Measurements from ENCODE around the gene ZSCAN22. TPM values are rescaled to one million over a fixed set of nuclear protein-coding genes. Genes with fewer than 3 reads are reported as not detected.

ZSCAN22 gene
- total RNA-seq, 1 experiment from 2014 or later, result not detected

DNA sequence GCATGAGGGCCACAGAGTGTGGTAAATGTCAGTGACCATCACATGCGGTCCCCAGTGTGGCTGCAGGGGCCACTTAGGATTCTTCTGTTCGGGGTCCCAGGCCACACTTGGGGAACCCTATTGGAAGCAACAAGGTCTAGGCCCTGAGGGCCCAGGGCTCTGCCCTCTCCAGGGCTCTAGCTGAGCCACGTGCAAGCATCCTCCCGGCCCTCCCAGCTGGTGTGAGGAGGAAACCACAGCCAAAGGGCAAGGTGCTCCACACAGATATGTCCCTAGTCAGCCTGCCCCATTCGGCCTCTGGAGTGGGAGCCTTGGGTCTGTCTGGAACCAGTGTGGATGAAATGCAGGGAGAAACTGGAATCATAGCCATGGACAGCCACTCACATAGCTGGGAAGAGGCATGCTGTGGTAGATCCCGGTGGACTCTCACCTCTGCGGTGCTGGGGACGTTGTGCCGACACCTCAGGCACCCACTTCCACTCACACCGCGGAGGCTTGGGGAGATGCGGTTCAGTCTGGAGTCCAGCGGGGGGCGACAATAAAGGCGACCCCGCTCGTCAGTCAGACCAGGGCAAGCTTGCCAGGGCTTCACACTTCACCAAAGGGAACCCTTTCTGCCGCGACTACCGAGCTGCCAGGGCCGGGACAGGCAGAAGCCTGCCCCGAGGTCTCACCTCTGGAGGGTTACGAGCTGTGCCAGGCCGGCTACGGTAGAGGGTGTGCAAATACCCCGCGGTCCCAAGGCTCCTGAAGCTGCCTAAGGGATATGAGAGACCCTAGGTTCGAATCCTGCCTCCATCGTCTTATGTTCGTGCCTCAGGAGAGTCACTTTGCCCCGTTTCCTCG, 40.0 kb downstream of the ZSCAN22 start:
- POLR2A ChIA-PET (ENCODE audit: unreplicated experiment), result no interaction called here
- TF ChIP-seq, protein P1, sequence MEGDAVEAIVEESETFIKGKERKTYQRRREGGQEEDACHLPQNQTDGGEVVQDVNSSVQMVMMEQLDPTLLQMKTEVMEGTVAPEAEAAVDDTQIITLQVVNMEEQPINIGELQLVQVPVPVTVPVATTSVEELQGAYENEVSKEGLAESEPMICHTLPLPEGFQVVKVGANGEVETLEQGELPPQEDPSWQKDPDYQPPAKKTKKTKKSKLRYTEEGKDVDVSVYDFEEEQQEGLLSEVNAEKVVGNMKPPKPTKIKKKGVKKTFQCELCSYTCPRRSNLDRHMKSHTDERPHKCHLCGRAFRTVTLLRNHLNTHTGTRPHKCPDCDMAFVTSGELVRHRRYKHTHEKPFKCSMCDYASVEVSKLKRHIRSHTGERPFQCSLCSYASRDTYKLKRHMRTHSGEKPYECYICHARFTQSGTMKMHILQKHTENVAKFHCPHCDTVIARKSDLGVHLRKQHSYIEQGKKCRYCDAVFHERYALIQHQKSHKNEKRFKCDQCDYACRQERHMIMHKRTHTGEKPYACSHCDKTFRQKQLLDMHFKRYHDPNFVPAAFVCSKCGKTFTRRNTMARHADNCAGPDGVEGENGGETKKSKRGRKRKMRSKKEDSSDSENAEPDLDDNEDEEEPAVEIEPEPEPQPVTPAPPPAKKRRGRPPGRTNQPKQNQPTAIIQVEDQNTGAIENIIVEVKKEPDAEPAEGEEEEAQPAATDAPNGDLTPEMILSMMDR (conservative IDR thresholded peaks at IDR 0.05), result no peak
- no peak for TF ChIP-seq EZH2 (IDR thresholded peaks at IDR 0.05; ENCODE audit: low read depth)
- intact Hi-C loops (cut with micrococcal nuclease; ENCODE audit: unreplicated experiment), result no loop called here
- Histone ChIP-seq H3K36me3 (ENCODE audit: low read depth) (no peaks in the 10 kb centered on the region), H3K9me2 (ENCODE audit: insufficient read depth) (no peaks in the 10 kb centered on the region), H3F3A (ENCODE audit: insufficient read depth, low read depth) (no peaks in the 10 kb centered on the region; the same call in 1 of the 2 replicates), H3K4me1 (replicated peaks; ENCODE audit: insufficient read depth) (no peaks in the 10 kb centered on the region), H3K9me3 (ENCODE audit: insufficient read depth, low read depth) (no peaks in the 10 kb centered on the region), H4K20me1 (ENCODE audit: insufficient read depth) (no peaks in the 10 kb centered on the region), H3K4me3 (no peak overlapping the region), H3K27me3 (ENCODE audit: insufficient read depth, low read depth) (no peaks in the 10 kb centered on the region), H2AFZ (no peak overlapping the region), H3K4me2 (no peak overlapping the region), H3K27ac (no peak overlapping the region), H3K79me2 (ENCODE audit: low read depth) (no peaks in the 10 kb centered on the region)
- no TSS peak for BruUV-seq (replicated peaks)
- CTCF ChIA-PET, result no interaction called here
- DNase-seq, result no peak

DNA sequence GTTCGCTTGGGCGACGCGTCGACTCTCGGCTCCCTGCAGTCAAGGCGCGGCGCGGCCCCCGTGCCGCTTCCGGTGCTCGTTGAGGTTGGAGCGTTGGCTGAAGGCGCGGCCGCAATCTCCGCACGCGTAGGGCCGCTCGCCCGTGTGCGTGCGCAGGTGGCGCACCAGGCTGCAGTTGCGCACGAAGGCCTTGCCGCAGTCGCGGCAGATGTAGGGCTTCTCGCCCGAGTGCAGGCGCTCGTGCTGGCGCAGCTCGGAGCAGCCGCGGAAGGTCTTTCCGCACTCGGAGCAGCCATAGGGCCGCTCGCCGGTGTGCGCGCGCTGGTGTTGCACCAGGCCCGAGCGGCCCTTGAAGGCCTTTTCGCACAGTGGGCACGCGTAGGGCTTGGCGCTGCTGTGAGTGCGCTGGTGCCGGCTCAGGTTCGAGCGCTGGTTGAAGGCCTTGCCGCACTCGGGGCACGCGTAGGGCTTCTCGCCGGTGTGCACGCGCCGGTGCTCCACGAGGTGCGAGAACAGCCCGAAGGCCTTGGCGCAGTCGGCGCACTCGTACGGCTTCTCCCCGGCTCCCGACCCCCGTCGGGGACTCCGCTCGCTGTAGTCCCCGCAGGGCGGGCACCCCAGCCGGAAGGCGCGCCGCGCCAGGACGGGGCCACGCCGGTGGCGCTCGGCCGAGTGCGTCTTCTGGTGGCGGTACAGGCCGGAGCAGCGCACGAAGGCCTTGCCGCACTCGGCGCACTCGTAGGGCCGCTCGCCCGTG, 41.1 kb downstream of the ZSCAN22 start:
- Histone ChIP-seq H3K36me3 (ENCODE audit: low read depth) (no peaks in the 10 kb centered on the region), H3K9me2 (ENCODE audit: insufficient read depth) (no peaks in the 10 kb centered on the region), H3K4me1 (replicated peaks; ENCODE audit: insufficient read depth) (no peaks in the 10 kb centered on the region), H3K9me3 (ENCODE audit: insufficient read depth, low read depth) (no peaks in the 10 kb centered on the region), H4K20me1 (ENCODE audit: insufficient read depth) (no peaks in the 10 kb centered on the region), H3K27me3 (ENCODE audit: insufficient read depth, low read depth) (no peaks in the 10 kb centered on the region), H3K4me2 (no peak overlapping the region), H2AFZ (no peak overlapping the region), H3K4me3 (no peak overlapping the region), H3K27ac (no peak overlapping the region), H3F3A (ENCODE audit: insufficient read depth, low read depth) (no peaks in the 10 kb centered on the region), H3K79me2 (ENCODE audit: low read depth) (no peaks in the 10 kb centered on the region)
- no TSS peak for BruUV-seq (replicated peaks)
- TF ChIP-seq, protein P1 (conservative IDR thresholded peaks at IDR 0.05), result no peak
- no peak for TF ChIP-seq EZH2 (IDR thresholded peaks at IDR 0.05; ENCODE audit: low read depth)
- intact Hi-C loops (cut with micrococcal nuclease; ENCODE audit: unreplicated experiment), result no loop called here
- CTCF ChIA-PET, result no interaction called here
- no peak for DNase-seq
- POLR2A ChIA-PET (ENCODE audit: unreplicated experiment), result no interaction called here

GRCh38 chr19:58368561-58369360, 42.0 kb downstream of the ZSCAN22 start:
- BruUV-seq (replicated peaks), result no TSS peak
- no peaks in the 10 kb centered on the region for H3K36me3 ChIP-seq (ENCODE audit: low read depth)
- ChIA-PET CTCF (no interaction called here), POLR2A (ENCODE audit: unreplicated experiment) (no interaction called here)
- no peak overlapping the region for H3K4me3 ChIP-seq
- H3K27me3 ChIP-seq (ENCODE audit: insufficient read depth, low read depth), result no peaks in the 10 kb centered on the region
- H2AFZ ChIP-seq, result no peak overlapping the region
- H4K20me1 ChIP-seq (ENCODE audit: insufficient read depth), result no peaks in the 10 kb centered on the region
- H3K9me3 ChIP-seq (ENCODE audit: insufficient read depth, low read depth), result no peaks in the 10 kb centered on the region
- no peaks in the 10 kb centered on the region for H3K4me1 ChIP-seq (replicated peaks; ENCODE audit: insufficient read depth)
- H3K79me2 ChIP-seq (ENCODE audit: low read depth), result no peaks in the 10 kb centered on the region
- H3K27ac ChIP-seq, result no peak overlapping the region
- H3K9me2 ChIP-seq (ENCODE audit: insufficient read depth), result no peaks in the 10 kb centered on the region
- intact Hi-C loops (cut with micrococcal nuclease; ENCODE audit: unreplicated experiment), result no loop called here
- no peaks in the 10 kb centered on the region for H3F3A ChIP-seq (ENCODE audit: insufficient read depth, low read depth)
- TF ChIP-seq, protein P1 (conservative IDR thresholded peaks at IDR 0.05), result no peak
- no peak for TF ChIP-seq EZH2 (IDR thresholded peaks at IDR 0.05; ENCODE audit: low read depth)
- H3K4me2 ChIP-seq, result no peak overlapping the region
- DNase-seq, result no peak

Measured in PC-9 (cell line).